Stomach (tissue), 4 donors: ENCODE results near the gene RUFY1.

Source experiments
- CTCF ChIP-seq, 7 experiments: fragments of 450-650 bp in 4 of 7; fragments of 200-600 bp in 3 of 7; sonication (generic) in 3 of 7; IDR thresholded peaks; one replicate each; pipeline ENCODE4 v1.5.1; 2016 to 2019; ENCODE audit warnings: antibody characterized with exemption in 7 of 7, control low read depth in 2 of 7, mild to moderate bottlenecking in 1 of 7
- POLR2A ChIP-seq, 4 donors: fragments of 450-650 bp; IDR thresholded peaks; one replicate each; pipeline ENCODE4 v1.6.1; 2016; ENCODE audit warnings: antibody characterized with exemption in 4 of 4, control low read depth in 2 of 4, mild to moderate bottlenecking in 1 of 4, moderate library complexity in 1 of 4

DNA sequence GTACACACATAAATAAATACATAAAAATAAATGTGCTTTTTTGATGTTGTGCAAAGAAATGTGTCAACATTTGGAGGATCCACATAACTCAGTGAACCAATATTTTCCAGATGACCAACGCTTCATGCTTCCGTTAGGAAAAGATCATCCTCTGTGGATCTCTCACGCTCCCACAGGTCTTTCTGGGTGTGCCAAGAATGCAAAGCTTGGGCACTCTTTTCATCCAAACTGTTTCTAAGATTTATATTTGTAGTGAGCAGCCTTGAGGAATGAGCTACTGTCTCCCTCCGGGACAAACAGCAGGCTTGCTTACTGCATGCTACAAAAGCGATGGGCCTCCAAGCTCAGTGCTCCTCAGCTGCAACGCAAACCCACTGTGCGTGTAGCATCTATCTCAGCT is 46.2 kb upstream of the RUFY1 start:
- TF ChIP-seq CTCF (IDR thresholded peaks at IDR 0.05) (no peak), POLR2A (IDR thresholded peaks at IDR 0.05) (no peak)
